Measurements from ENCODE around the gene MPZL3.

DNA sequence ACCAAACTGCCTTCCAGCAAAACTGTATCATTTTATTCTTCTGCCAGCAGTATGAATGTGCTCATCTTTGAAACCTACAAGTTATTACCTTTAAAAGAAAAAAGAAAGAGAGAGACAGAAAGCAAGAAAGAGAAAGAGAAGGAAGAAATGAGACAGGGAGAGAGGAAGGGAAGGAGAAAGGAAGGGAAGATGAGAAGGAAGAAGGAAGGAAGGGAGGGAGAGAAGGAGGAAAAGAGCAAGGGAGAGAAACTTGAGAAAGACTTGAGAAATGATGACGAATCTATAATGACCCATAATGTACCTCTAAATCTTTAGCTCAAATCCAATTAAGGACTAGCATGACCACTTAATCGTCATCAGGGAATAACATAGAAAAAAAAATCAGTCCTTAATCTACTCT lies 16.0 kb downstream of the MPZL3 start:
- TF ChIP-seq, protein P1, sequence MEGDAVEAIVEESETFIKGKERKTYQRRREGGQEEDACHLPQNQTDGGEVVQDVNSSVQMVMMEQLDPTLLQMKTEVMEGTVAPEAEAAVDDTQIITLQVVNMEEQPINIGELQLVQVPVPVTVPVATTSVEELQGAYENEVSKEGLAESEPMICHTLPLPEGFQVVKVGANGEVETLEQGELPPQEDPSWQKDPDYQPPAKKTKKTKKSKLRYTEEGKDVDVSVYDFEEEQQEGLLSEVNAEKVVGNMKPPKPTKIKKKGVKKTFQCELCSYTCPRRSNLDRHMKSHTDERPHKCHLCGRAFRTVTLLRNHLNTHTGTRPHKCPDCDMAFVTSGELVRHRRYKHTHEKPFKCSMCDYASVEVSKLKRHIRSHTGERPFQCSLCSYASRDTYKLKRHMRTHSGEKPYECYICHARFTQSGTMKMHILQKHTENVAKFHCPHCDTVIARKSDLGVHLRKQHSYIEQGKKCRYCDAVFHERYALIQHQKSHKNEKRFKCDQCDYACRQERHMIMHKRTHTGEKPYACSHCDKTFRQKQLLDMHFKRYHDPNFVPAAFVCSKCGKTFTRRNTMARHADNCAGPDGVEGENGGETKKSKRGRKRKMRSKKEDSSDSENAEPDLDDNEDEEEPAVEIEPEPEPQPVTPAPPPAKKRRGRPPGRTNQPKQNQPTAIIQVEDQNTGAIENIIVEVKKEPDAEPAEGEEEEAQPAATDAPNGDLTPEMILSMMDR (IDR thresholded peaks at IDR 0.05): no peak
- no peak for TF ChIP-seq POLR2A (IDR thresholded peaks at IDR 0.05)
- no peak for TF ChIP-seq EP300 (IDR thresholded peaks at IDR 0.05)
